HPDE6-E6E7 (cell line): ENCODE results near the gene PLEKHA7.
"Not testable (repeated sequence)": the region's sequence is repeated elsewhere in the genome, so short reads cannot be mapped to it uniquely, and the experiment has no call there.

Experiments used
- DNase-seq: peaks from one replicate; pipeline ENCODE4 v3.0.0; 2011; ENCODE audit warnings: missing footprints; ENCODE audit errors: extremely low spot score

Gene PLEKHA7

GRCh38 chr11:16909359-16910035 lies 104.7 kb downstream of the PLEKHA7 start:
- DNase-seq = no peak

GRCh38 chr11:16905375-16905774 lies 108.8 kb downstream of the PLEKHA7 start:
- no peak for DNase-seq

- not testable (repeated sequence) for DNase-seq
Measured at GRCh38 chr11:16904761-16905160, 109.5 kb downstream of the PLEKHA7 start.

GRCh38 chr11:16902781-16903378 lies 111.3 kb downstream of the PLEKHA7 start:
- no peak for DNase-seq

GRCh38 chr11:16902182-16902581 lies 112.0 kb downstream of the PLEKHA7 start:
- DNase-seq = no peak

GRCh38 chr11:16900491-16900890 lies 113.7 kb downstream of the PLEKHA7 start:
- no peak for DNase-seq

GRCh38 chr11:16899708-16900303 lies 114.4 kb downstream of the PLEKHA7 start:
- no peak for DNase-seq

GRCh38 chr11:16898274-16898985 lies 115.8 kb downstream of the PLEKHA7 start:
- no peak for DNase-seq

- no peak for DNase-seq
Measured at GRCh38 chr11:16897470-16898061, 116.6 kb downstream of the PLEKHA7 start.

GRCh38 chr11:16896729-16897469 lies 117.3 kb downstream of the PLEKHA7 start:
- DNase-seq = no peak

- no peak for DNase-seq
Measured at GRCh38 chr11:16895306-16895705, 118.9 kb downstream of the PLEKHA7 start.

- no peak for DNase-seq
Measured at GRCh38 chr11:16893456-16894066, 120.7 kb downstream of the PLEKHA7 start.

- no peak for DNase-seq
Measured at GRCh38 chr11:16891964-16892363, 122.2 kb downstream of the PLEKHA7 start.

GRCh38 chr11:16891165-16891564 lies 123.0 kb downstream of the PLEKHA7 start:
- DNase-seq = no peak

- DNase-seq = no peak
Measured at GRCh38 chr11:16890442-16890841, 123.8 kb downstream of the PLEKHA7 start.

- no peak for DNase-seq
Measured at GRCh38 chr11:16889905-16890304, 124.3 kb downstream of the PLEKHA7 start.

- DNase-seq = not testable (repeated sequence)
Measured at GRCh38 chr11:16889010-16889409, 125.2 kb downstream of the PLEKHA7 start.

- DNase-seq = not testable (repeated sequence)
Measured at GRCh38 chr11:16887887-16888286, 126.3 kb downstream of the PLEKHA7 start.

- DNase-seq = peak; percentile 61
Measured at GRCh38 chr11:16883174-16883573, 131.0 kb downstream of the PLEKHA7 start.

- no peak for DNase-seq
Measured at GRCh38 chr11:16881766-16882165, 132.4 kb downstream of the PLEKHA7 start.
